GM18873 (cell line): ENCODE data around the gene KIAA0232.
A peak's percentile ranks its signal among the peaks of the same experiment; 100 is the strongest.

Source experiments
- ATAC-seq: cut with Tn5 transposase; IDR thresholded peaks from one replicate; pipeline ENCODE4 v1.9.1; 2021; ENCODE audit warnings: mild to moderate bottlenecking, moderate library complexity, moderate number of reproducible peaks; ENCODE audit not compliant: unreplicated experiment, low FRiP score

KIAA0232 gene

GRCh38 chr4:6840062-6840976, 57.8 kb downstream of the KIAA0232 start:
- no peak for ATAC-seq

- ATAC-seq, result no peak
Observed at GRCh38 chr4:6845027-6845426, 62.5 kb downstream of the KIAA0232 start.

GRCh38 chr4:6845574-6845973, 63.0 kb downstream of the KIAA0232 start:
- ATAC-seq, result no peak

- ATAC-seq, result no peak
Observed at GRCh38 chr4:6847178-6847577, 64.7 kb downstream of the KIAA0232 start.

GRCh38 chr4:6848717-6849305, 66.3 kb downstream of the KIAA0232 start:
- ATAC-seq, result no peak

GRCh38 chr4:6849691-6850090, 67.2 kb downstream of the KIAA0232 start:
- ATAC-seq, result no peak

- no peak for ATAC-seq
Observed at GRCh38 chr4:6851431-6851830, 68.9 kb downstream of the KIAA0232 start.

GRCh38 chr4:6851962-6852361, 69.4 kb downstream of the KIAA0232 start:
- no peak for ATAC-seq

- ATAC-seq, result no peak
Observed at GRCh38 chr4:6852582-6852981, 70.1 kb downstream of the KIAA0232 start.

GRCh38 chr4:6854098-6854744, 71.7 kb downstream of the KIAA0232 start:
- ATAC-seq, result no peak

GRCh38 chr4:6855692-6856297, 73.3 kb downstream of the KIAA0232 start:
- ATAC-seq, result peak; percentile 86

GRCh38 chr4:6856391-6856790, 73.9 kb downstream of the KIAA0232 start:
- no peak for ATAC-seq

- no peak for ATAC-seq
Observed at GRCh38 chr4:6857009-6857882, 74.7 kb downstream of the KIAA0232 start.

GRCh38 chr4:6858997-6859396, 76.5 kb downstream of the KIAA0232 start:
- ATAC-seq, result no peak

GRCh38 chr4:6859543-6859942, 77.0 kb downstream of the KIAA0232 start:
- ATAC-seq, result no peak

GRCh38 chr4:6868386-6868785, 85.9 kb downstream of the KIAA0232 start:
- ATAC-seq, result no peak

GRCh38 chr4:6869944-6870343, 87.4 kb downstream of the KIAA0232 start:
- no peak for ATAC-seq

- no peak for ATAC-seq
Observed at GRCh38 chr4:6873291-6873690, 90.8 kb downstream of the KIAA0232 start.

- no peak for ATAC-seq
Observed at GRCh38 chr4:6873792-6874461, 91.4 kb downstream of the KIAA0232 start.
